GM20431 (cell line): Measurements from ENCODE around the gene LGALS3BP.
"Not testable (repeated sequence)": the region's sequence is repeated elsewhere in the genome, so short reads cannot be mapped to it uniquely, and the experiment has no call there.

Experiments used
- in situ Hi-C: fragments of 300-500 bp; cut with MseI, MboI; formaldehyde crosslinking; loops from one replicate; pipeline ENCODE4 v1.15.0; 2020; ENCODE audit warnings: low sequenced_read_pairs; ENCODE audit not compliant: unreplicated experiment

LGALS3BP gene

DNA sequence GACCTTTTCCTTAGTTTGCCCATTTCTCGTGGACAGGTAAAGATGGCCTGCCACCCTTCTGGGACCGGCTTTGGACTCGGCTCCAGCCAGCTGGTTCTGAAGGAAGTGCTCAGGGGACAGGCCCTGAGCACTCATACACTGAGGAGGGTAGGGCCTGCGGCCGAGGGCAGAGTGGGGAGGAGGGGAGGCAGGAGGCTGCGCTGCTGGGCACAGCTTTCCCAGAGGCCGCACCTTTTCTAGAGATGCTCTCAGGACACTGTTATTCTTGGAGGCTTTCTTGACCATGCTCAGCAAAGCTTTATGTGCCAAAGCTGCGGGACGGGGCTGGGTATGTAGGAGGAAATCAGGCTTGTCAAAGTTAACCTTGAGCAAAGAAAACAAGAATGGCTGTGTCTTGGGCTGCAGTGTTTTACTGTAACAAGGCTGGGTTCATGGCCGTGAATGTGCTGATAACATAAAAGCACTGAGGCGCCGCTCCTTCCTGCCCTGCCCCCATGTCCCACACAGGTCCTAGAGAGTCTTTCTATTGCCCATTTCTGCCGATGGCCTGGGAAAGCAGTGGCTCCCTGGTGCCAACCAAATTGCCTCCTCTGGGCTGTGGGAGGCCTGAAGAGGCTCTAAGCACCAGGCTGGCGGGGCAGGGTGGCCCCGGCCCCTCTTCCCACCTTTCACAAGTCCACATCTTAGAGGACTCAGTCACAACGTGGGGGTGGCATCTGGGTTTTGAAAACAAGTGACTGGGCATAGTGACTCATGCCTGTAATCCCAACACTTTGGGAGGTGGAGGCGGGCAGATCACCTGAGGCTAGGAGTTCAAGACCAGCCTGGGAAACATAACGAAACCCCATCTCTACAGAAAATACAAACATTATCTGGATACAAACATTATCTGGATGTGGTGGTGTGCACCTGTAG, 32.2 kb downstream of the LGALS3BP start:
- in situ Hi-C loops = no loop called here

DNA sequence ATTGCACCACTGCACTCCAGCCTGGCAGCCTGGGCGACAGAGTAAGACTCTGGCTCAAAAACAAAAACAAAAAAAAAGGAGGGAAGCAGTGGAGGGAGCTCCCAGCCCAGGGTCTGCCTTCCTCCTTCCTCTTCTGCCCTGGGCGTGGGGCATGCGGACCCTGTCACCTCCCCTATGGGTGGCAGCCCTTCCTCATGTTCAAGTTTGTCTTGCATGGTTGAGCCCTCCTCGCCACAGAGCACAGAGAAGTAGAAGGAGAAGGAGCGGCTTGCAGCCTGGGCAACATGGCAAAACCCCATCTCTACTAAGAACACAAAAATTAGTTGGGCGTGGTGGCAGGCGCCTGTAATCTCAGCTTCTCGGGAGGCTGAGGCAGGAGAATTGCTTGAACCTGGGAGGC, 33.1 kb downstream of the LGALS3BP start:
- in situ Hi-C loops = no loop called here

DNA sequence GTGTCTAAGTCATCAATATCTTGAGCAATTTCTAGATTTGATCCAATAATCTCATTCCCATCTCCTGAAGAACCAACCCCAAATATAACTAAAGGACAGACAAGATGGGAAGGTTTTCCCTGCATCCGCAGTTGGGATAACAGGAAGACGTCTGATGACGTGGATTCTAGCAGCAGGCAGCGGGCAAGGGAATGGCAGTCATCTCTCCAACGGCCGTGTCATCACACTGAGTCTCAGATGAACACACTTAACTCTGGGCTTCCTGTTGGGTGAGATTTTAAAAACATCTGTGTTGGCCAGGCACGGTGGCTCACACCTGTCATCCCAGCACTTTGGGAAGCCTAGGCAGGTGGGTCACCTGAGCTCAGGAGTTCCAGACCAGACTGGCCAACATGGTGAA, 33.6 kb downstream of the LGALS3BP start:
- in situ Hi-C loops = no loop called here

DNA sequence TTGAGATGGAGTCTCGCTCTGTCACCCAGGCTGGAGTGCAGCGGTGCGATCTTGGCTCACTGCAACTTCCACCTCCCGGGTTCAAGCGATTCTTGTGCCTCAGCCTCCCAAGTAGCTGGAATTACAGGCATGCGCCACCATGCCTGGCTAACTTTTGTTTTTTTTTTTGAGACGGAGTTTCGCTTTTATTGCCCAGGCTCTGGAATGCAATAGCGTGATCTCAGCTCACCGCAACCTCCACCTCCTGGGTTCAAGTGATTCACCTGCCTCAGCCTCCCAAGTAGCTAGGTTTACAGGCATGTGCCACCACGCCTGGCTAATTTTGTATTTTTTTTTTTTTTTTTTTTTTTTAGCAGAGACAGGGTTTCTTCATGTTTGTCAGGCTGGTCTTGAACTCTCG, 34.3 kb downstream of the LGALS3BP start:
- in situ Hi-C loops = not testable (repeated sequence)

DNA sequence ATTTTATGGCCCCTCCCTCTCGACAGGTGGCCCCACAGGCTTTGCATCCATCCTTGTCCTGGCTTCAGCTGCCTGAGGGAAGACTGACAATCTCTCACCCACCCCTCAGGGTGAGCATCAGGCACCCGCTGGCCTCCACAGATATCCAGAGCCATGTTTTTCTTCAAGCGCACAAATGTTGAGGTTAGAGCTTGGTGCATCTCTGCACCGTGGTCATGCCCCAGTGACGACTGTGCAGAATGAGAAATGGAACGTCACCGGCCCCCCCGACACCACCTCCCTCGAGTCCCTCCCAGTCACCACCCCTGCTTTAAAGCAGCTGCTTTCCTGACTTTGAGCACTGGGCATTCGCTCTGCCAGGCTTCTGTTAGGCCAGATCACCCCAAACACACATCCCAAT, 34.8 kb downstream of the LGALS3BP start:
- in situ Hi-C loops = no loop called here

DNA sequence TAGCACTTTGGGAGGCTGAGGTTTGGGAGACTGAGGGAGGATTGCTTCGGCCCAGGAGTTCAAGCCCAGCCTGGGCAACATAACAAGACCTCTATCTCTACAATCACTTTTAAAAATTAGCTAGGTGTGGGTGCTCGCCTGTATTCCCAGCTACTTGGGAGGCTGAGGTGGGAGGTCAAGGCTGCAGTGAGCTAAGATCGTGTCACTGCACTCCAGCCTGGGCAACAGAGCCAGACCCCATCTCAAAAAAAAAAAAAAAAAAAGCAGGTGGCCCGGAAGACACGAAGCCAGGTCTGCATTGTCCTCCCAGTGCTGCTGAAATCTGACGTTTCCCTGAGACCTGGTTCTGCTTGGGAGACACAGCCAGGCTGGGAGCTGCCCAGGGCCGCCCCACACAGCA, 35.7 kb downstream of the LGALS3BP start:
- in situ Hi-C loops = no loop called here

DNA sequence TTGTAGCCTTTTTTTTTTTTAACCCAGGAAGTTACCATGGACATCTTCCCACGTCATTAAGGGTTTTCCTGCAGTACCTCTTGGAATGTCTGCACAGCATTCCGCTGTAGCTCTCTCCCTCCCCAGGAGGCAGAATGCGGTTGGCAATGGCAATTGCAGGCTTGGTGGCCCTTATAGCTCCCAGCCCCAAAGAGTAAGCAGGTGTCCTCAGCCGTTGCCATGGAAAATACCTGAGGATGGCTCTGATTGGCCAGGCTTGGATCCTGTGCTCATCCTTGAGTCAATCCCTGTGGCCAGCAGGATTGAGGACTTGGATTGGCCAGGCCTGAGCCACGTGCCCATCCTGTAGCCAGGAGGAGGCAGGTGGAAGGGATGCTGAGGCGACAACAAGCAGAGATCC, 39.0 kb downstream of the LGALS3BP start:
- in situ Hi-C loops = no loop called here

DNA sequence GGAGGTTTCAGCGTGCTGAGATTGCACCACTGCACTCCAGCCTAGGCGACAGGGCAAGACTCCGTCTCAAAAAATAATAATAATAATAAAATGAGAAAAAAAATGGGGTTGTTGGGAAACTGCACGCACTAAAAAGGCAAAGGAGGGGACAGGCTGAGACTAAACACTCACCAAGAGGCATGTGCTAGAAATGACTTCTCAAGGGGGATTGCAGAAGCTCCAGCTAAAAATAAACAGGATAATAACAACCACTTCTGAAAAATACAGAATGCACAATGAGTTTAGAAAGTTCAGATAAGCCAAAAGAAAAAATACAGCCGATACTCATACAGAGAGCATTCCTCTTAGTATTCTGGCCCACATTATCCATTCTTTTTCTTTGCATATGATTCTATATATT, 39.5 kb downstream of the LGALS3BP start:
- in situ Hi-C loops = no loop called here

DNA sequence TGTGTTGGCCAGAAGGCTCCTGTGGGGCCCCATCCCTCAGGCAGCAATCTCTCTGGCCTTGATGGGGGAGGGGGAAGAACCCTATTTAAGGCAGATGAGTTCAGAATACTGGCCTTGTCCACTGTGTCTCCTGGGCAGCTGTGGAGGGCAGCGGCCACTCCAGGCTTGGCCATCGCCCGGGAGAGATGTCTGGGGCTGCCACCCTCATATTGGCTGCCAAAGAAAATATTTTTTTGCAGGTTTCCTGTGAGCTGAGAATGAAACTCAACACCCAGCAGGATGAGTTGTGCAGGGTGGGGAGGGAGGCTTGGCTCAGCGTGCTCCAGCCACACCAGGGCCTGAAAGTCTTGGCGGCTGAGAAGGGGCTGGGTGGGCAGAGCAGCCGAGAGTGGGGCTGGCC, 40.1 kb downstream of the LGALS3BP start:
- in situ Hi-C loops = no loop called here

DNA sequence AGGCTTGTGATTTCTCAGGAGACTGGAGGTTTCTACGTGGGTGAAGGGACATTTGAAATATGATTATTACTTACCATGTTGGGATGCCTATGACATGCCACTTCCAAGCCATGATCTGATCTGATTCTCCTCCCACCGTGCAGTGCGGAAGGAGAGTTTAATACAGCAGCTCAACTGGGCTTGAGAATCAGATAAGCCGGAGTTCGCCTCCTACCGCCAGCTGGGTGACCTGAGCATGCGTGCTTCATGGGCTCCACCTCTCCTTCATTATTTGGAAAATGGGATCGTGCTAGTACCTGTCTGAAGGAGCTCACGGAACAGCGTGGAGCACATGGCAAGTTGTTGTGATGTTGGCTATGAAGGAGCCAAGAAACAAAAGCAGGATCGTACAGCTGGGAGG, 42.2 kb downstream of the LGALS3BP start:
- in situ Hi-C loops = no loop called here

DNA sequence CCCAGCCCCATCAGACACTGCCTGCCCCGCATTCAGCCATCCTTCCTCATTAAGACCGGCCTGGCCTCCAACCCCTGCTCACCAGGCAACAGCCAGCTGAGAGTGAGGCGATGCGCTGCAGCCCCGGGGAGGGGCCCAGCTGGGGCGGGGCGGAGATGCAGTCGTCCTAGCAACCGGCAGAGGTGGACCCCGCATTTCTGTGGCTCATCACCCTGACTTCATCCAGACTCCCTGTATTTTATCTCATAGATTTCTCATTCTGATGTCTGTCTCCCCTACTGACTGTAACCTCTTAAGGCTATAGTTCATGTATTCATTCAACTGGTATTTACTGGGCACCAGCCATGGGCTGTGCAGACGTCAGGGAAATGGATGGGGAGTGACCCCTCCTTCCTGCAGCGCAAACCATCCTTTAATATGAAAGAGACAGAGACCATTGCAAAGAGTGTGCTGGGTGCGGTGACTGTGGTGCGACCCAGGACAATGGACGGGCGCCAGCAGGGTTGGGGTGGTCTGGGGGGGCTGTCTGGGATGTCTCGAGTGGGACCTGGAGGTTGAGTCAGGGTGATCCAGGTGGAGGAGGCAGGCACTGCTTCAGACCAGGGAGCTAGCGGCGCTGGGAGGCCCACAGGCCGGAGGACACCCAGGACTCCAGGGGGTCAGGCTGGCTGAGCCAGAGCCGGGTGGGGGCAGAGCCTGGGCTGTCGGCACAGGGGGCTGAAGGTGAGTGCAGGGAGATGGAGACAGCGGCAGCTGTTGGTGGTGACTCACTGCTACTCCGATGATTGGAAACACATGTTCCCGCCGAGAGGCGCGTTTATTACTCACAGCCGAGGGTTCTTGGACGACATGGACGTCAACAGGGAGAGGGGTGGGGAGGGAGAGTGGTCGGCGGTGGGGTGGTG, 44.1 kb downstream of the LGALS3BP start:
- in situ Hi-C loops = no loop called here

DNA sequence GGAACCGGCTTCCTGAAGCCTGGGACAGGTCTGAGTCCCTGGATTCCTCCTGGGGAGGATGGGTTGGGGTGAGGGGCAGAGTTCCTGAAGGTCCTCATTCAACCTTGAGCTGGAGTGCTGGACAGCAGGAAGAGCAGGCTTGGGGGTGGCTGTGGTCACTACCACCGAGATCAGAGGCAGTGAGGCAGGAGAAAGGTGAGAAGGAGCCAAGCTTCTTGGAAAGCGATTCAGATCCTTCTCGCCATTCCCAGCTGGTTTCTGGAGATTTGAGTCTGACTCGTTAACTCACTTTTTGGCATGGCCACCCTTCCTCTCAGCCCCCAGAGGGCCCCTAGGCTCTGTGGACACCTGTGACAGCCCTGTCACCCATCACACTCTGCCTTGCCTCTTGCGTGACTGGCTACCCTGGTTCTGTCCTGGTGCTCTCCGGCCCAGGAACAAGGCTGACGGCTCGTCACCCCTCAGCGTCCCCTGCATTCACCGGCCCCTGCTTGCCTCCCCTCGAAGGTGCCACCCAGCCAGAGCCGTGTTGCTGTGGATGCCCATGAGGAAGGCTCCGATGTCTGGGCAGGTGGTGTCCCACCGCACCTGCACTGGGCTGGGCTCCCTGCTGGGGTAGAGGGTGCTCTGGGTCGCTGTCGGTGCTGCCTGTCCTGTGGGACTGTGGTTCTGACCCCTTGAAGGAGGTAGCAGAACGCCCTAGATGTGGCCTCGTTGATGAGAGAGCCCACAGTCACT, 44.9 kb downstream of the LGALS3BP start:
- in situ Hi-C loops = no loop called here

DNA sequence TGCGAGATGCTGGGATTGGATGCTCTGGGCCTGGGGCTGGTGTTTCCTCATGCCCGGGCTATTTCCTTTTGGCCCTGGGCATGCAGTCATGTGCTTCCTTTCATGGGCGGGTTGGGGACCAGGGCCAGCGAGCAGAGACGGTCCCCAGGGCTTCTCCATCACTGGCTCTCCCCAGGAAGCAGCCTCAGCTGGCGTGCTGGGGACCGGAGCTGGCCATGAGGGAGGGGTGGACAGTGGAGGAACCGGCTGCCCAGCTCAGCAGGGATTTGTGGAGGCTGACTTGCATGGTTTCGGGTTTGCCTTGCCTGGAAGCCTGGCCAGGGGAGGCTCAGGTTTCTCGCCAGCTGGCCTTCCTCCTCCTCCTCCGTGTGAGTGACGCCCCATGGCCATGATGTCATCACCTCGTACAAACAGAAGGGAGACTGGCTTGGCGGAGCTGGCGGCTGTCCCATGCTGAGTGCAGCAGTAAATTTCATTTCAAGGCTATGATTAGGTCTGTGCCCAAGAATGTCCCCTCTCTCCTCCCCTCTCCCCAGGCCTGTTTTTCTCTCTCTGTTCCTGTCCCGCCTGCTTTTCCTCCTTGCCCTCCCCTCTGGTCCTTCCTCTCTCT, 45.7 kb downstream of the LGALS3BP start:
- in situ Hi-C loops = no loop called here

DNA sequence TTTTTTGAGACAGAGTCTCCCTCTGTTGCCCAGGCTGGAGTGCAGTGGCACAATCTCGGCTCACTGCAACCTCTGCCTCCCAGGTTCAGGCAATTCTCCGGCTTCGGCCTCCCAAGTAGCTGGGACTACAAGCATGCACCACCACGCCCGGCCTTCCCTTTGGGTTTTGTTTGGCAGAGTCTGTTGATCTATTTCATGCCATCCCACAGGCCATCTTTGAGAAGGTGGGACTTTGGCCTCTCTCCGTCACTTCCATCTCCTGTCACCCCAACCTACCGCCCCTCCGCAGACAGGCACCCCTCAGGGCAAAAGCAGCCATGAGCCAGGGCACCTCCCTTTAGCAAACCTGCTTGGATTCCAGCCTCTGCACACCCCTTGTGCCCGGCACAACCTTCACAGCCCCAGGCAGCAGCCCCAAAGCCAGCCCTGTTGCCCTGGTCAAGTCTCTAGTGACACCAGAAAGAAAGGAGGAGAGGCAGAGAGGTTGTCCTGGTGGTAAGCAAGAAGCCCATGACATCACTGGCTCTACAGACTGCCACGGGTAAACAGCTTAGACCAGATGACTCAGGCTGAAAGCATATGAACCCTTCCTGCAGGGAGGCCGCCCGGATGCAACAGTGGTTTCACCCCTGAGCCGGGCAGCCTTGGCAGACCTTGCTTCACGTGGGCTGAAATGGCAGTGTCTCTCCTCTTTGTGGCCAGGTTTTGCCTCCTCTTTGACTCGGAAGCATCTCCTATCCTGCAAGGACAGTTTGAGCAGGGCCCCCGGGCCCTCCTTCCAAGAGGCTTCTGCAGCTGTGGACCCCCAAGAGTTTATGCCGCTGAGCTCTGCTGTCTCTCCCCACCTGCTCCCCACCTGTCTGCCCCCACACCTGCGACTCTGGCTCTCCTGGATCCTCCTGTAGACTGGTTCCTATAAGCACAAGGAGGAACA, 46.4 kb downstream of the LGALS3BP start:
- in situ Hi-C loops = no loop called here

DNA sequence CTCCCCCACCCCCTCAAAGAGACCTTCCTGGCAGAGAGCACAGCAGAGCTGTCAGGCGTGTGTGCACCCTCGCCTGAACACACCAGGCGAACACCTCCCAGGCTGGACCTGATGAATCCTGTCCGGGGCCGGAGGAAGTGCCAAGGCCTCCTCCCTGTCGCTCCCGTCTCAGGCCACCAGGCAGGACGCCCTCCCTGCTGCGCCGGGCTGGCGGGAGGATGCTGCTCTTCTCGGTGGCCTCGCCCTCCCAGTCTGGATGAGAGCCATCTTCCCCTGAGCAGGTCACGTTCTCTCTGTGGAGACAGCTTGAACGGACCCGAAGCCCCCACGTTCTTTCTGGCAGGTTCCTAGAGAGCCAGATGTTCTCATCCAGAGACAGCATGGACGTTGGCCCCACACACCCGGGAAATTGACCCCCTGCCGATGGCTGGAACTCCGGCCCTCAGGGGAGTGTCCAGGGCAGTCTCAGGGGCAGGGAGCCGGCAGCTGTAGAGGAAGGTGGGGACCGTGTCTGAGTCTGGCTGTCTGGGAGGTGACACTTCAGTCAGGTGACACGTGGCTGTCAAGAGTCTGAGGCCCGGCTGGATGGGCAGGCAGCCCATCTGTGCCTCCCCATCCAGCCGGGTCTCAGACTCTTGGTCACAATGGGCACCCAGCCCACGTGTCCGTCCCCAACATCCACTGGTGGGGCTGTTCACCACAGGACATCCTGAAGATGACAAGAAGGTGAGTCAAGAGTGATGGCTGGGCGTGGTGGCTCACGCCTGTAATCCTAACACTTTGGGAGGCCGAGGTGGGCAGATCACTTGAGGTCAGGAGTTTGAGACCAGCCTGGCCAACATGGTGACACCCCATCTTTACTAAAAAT, 49.6 kb downstream of the LGALS3BP start:
- in situ Hi-C loops = no loop called here

DNA sequence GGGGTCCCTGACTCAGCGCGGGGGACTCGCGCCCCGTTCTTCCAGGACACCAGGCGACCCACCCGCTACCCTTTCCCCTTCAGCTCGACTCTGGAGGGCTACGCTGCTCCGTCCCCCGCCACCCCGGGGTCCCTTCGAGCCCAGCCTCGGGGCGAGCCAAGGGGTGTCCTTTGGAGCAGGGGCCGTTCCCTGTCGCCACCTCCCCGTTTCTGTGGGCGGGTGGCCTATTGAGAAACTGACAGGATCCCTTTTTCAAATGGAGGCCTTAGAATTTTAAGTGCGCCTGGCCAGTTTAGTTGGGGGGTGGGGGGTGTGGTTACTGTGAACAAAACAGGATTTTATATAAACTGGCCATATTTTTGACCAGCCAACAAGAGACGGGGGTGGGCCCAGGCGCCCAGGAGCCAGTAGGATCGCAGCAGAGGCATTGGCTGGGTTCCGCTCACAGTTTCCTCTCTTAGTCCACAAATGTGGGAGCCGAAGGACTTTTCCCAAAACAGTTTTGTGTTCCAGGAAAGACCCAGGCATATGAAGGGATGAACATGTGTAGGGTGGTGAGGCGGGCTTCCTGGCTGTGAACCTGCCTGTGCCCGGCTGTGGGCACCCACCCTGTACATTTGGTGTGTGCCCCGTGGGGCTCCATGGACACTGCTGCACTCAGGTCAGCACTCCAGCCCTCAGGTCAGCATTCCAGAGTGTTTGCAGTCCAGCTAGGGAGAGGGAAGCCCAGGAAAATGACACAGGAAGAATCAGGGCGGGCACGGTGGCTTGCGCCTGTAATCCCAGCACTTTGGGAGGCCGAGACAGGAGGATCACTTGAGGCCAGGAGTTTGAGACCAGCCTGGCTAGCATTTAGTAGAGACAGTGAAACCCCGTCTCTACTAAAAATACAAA, 53.8 kb downstream of the LGALS3BP start:
- in situ Hi-C loops = no loop called here

DNA sequence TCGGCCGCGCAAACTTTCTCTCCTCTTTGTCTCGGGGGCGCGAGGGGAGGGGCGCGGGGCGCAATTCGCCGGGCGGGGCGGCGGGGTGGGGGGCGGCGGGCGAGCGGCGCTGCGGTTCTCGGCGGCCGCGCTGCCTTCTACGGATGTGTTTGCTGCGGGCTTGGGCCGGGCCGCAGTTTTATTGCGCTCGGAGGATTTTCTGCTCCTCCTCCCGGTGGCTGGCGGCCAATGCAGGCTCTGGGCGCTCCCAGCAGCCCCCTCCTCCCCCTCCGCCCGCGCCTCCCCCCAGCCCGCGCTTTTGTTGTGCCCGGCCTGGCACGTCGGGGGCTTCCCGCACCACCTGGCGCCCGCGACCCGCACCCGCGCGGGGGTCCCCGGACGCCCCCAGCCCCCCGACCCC, 54.5 kb downstream of the LGALS3BP start, which contains the start of gene TIMP2:
Gene TIMP2 (minus strand): TSS at position 154 of the 400 bp plus-strand sequence. CDS start 299 bp downstream, outside the sequence.
- in situ Hi-C loops = no loop called here
